HTERT RPE-1 (cell line): Measurements from ENCODE around the gene DHX29.

Experiments
- in situ Hi-C: fragments of 300-500 bp; cut with MboI; formaldehyde crosslinking; loops from 4 replicates; pipeline ENCODE4 v1.14.3; 2020; ENCODE audit warnings: low sequenced_read_pairs

The DHX29 gene

GRCh38 chr5:55313870-55314617 lies 6.5 kb upstream of the DHX29 start:
- in situ Hi-C loops, result no loop called here

- in situ Hi-C loops, result no loop called here
Measured at GRCh38 chr5:55308254-55308836, 851 bp upstream of the DHX29 start.

GRCh38 chr5:55306641-55307382 lies 682 bp downstream of the DHX29 start:
- in situ Hi-C loops, result no loop called here

DNA sequence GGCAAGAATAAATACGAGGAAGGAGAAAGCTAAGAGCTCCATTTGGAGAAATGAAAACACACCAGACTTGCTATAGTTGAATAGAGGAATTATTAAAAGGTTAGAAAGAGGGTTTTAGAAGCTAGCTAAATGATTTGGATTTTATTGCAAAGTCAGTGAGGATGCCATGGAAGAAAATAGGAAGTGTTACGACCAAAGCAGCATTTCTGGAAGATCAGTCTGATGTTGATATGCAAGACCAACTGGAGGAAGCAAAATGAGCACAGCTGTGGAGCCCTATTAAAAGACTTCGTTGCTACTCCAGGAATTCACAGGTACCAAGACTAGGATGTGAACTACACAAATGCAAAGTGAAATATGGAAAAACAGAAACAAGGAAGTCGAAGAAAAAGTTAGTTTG lies 2.1 kb downstream of the DHX29 start:
- in situ Hi-C loops, result no loop called here

- in situ Hi-C loops, result no loop called here
Measured at GRCh38 chr5:55304584-55304983, 2.9 kb downstream of the DHX29 start.

- in situ Hi-C loops, result no loop called here
Measured at GRCh38 chr5:55303238-55303690, 4.2 kb downstream of the DHX29 start.

DNA sequence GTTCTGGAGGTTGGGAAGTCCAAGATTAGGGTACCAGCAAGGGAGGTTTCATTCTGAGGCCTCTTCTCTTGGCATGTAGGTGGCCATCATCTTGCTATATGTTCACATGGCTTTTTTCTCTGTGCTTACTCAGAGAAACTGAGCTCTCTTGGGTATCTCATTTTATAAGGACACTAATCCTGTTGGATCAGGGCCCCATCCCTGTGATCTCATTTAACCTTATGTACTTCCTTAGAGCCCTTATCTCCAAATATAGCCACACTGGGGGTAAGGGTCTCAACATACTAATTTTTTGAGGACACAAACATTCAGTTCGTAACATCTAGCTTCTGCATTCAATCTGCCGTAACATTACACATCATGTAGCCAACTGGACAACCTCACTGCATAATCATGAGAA lies 6.6 kb downstream of the DHX29 start:
- in situ Hi-C loops, result no loop called here

GRCh38 chr5:55294935-55295334 lies 12.6 kb downstream of the DHX29 start:
- in situ Hi-C loops, result no loop called here

DNA sequence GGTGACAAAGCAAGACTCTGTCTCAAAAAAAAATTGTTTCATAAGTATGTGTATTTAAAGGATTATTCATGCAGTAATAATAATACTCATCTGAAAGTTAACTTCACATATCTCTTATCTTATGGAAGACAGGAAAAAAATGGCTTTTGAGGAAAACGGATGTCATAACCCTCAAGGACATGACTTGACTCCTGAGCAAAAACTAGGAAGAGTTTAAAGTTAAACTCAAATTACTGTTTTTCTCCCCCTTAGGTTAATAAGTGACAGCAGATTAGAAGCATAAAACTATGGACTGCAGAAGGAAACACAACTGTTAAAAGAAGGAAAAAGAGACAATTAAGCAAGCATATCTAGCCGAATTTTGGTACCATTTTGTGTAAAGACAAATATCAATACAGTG lies 16.5 kb downstream of the DHX29 start:
- in situ Hi-C loops, result no loop called here

DNA sequence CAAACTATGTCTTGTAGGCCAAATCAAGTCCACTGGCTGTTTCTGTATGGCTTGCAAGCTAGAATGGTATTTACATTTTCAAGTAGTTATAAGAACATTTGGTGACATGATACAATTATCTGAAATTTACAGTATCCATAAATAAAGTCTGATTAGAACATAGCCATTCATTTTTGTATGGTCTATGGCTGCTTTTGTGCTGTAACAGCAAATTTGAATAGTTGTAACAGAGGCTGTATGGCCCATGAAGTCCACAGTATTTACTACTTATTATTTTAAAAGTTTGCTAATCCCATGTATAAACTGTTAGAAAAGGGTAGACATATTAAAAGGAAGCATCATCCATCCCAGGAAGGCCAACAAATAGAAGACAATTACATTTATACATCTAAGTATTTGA lies 17.7 kb downstream of the DHX29 start:
- in situ Hi-C loops, result no loop called here

DNA sequence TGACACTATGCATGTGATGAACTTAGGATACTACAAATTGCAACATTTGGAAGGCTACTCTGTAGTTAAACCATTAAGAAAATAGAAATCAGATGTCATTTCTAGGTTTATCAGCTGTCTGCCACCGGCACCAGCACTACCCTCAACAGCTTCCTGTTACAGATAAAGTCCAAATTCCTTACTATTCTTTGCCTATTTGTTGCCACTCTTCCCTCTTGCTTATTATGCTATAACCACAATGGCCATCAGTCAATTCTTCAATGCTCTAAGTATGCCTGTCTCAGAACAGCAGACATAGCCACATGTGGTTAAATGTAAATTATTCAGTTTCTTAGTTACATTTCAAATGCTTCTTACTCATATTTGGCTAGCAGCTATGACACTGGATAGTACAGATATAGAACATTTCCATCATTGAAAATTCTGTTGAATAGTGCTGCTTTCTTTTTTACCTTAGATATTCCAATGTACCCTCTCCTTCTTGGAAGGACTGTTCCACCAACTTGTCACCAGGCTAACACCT lies 21.0 kb downstream of the DHX29 start:
- in situ Hi-C loops, result no loop called here

- in situ Hi-C loops, result no loop called here
Measured at GRCh38 chr5:55278778-55279177, 28.7 kb downstream of the DHX29 start.

- in situ Hi-C loops, result no loop called here
Measured at GRCh38 chr5:55276771-55277170, 30.7 kb downstream of the DHX29 start.

DNA sequence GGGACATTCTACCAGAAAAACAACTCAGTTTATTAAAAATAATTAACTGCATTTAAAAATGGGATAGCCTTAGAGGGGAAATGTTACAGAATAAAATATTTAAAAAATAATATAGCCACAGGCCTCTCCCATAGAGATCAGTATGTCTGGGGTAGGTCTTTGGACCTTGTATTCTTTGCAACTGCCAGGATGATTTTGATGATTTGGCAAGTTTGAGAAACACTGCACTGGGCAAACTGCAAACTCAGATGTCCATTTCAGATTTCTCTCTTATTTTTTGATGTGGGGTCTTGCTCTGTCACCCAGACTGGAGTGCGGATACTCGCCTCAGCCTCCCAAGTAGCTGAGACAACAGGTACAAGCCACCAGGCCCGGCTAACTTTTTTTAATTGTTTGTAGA lies 49.2 kb downstream of the DHX29 start:
- in situ Hi-C loops, result no loop called here

- in situ Hi-C loops, result no loop called here
Measured at GRCh38 chr5:55254802-55255201, 52.7 kb downstream of the DHX29 start.

- in situ Hi-C loops, result no loop called here
Measured at GRCh38 chr5:55250064-55250463, 57.4 kb downstream of the DHX29 start.

DNA sequence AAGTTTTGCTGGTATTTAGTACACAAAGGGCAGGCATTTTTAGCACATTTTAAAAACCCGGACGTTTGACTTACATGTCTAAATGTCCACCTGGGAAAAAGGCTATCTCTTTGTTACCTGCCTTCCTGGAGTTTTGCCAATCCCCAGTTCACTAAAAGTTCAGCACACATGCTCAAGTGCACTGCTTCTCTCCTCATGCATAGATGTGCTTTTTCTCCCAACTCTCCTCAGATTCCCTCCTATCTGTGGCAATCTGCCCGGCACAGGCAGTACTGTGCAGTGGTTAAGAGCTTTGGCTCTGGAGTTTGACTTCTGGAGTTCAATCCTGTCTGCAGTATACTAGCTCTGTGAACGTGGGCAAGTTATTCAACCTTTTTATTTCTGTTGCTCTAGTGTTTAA lies 65.7 kb downstream of the DHX29 start:
- in situ Hi-C loops, result no loop called here

- in situ Hi-C loops, result no loop called here
Measured at GRCh38 chr5:55236800-55237199, 70.7 kb downstream of the DHX29 start.

GRCh38 chr5:55234121-55234700 lies 73.3 kb downstream of the DHX29 start:
- in situ Hi-C loops, result no loop called here

DNA sequence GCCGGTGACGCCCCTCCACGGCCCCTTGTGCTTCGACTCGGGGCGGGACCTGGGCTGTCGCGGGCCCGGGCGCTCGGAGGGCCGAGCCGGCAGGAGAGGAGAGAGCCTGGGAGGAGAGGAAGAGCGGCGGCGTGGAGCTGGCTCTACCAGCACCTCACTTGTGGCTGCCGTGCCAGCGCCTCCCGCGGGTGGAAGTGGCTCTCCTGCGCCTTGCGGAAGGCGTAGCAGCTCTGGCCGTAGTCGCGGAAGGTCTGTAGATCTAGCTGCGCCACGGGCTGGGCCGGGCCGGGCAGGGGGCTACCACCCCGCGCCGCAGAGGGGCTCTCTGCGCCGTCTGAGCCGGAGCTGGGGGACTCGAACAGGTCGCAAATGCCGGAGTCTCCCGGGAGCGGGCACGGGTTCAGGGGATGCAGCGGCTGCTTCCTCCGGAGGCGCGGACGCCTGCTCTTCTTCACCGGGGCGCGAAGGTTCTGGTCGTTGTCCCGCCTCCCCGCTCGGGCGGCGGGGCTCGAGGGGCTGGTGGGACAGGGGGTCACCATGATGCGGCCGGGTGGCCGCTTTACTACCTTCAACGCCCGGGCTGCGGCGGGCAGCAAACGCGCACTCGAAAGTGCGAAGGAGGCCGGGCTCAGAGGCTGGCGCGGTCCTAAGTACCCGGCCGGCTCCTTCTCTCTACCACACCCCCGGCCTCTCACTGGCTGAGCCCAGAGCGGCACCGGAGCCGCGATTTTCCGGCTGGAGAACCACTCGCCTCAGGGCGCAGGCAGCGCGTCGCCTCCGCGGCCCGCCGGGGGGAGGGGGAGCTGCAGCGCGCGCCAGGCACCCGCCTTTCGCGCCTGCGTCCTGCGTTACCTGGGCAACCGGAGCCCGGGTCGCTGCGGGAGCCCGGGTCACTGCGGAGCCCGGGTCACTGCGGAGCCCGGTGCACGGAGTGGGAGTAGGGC lies 74.2 kb downstream of the DHX29 start, which contains the start of gene CCNO:
TSS of gene CCNO (minus strand) at position 624 of the 944 bp plus-strand sequence. CDS start at position 539, 85 bp downstream.
- in situ Hi-C loops, result no loop called here
